ENCODE measurements around the gene RUBCN. TPM values are rescaled to one million over a fixed set of nuclear protein-coding genes. Genes with fewer than 3 reads are reported as not detected.
A peak's percentile ranks its signal among the peaks of the same experiment; 100 is the strongest.
"Not testable (repeated sequence)": the region's sequence is repeated elsewhere in the genome, so short reads cannot be mapped to it uniquely, and the experiment has no call there.

Gene RUBCN
- polyA plus RNA-seq, 1 donor (not counting 4 experiments of a cell fraction or from before 2014, with no cell fraction given) = 8.9 TPM

DNA sequence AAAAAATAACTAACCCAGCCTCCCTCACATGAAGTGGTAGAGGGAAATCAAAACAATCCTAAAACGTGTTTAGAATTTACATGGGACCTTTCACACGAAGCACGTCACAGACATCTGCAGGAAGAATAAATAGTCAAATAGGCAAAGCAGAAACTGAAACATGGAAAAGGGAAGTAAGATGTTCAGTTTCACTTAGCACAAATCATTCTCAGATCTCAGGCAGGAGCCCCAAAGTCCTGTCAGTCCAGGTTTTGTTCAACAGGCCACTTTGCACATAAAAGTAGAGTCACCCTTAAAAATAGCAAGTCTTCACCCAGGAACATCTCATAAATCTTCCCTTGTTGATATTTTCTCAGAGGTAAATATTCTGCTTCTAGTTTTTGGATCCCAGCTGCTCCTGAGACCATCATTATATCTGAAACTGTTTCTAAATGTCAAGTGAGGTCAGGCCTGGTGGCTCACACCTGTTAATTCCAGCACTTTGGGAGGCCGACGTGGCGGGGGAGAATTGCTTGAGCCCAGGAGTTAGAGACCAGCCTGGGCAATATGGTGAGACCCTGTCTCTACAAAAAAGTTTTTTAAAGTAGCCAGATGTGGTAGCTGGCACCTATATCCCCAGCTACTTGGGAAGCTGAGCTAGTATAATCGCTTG is 1.9 kb downstream of the RUBCN start:
- no peak overlapping the region for H2AFZ ChIP-seq (ENCODE audit: control insufficient read depth, low read length)
- H3K9me1 ChIP-seq (ENCODE audit: control insufficient read depth, extremely low read depth, insufficient read depth, low read length) = no peaks in the 10 kb centered on the region
- TF ChIP-seq EZH2 (IDR thresholded peaks at IDR 0.05; ENCODE audit: low read length) = no peak
- TF ChIP-seq, protein P1, sequence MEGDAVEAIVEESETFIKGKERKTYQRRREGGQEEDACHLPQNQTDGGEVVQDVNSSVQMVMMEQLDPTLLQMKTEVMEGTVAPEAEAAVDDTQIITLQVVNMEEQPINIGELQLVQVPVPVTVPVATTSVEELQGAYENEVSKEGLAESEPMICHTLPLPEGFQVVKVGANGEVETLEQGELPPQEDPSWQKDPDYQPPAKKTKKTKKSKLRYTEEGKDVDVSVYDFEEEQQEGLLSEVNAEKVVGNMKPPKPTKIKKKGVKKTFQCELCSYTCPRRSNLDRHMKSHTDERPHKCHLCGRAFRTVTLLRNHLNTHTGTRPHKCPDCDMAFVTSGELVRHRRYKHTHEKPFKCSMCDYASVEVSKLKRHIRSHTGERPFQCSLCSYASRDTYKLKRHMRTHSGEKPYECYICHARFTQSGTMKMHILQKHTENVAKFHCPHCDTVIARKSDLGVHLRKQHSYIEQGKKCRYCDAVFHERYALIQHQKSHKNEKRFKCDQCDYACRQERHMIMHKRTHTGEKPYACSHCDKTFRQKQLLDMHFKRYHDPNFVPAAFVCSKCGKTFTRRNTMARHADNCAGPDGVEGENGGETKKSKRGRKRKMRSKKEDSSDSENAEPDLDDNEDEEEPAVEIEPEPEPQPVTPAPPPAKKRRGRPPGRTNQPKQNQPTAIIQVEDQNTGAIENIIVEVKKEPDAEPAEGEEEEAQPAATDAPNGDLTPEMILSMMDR (optimal IDR thresholded peaks at IDR 0.05 in 1 of 3, IDR thresholded peaks at IDR 0.05 in 1 of 3, conservative IDR thresholded peaks at IDR 0.05 in 1 of 3; ENCODE audit: extremely low read depth in 1 of 3, insufficient read depth in 2 of 3, low read length in 3 of 3) = no peak
- FAIRE-seq = no peak
- no peak overlapping the region for H3K9ac ChIP-seq (ENCODE audit: control insufficient read depth, extremely low read depth, insufficient read depth, low read length)
- no peak overlapping the region for H3K27ac ChIP-seq (ENCODE audit: control insufficient read depth, insufficient read depth, low read length)
- no peaks in the 10 kb centered on the region for H3K27me3 ChIP-seq (ENCODE audit: control insufficient read depth, extremely low read depth, insufficient read depth, low read length)
- no peaks in the 10 kb centered on the region for H4K20me1 ChIP-seq (ENCODE audit: control insufficient read depth, extremely low read depth, insufficient read depth, low read length)
- peak overlapping the region; percentile 10 for H3K4me2 ChIP-seq (ENCODE audit: control insufficient read depth, extremely low read depth, insufficient read depth, low read depth, low read length)
- dilution Hi-C loops (cut with MboI; ENCODE audit: extremely low pct_ligation_motif_present, low sequenced_read_pairs) = no loop called here
- H3K79me2 ChIP-seq (ENCODE audit: control insufficient read depth, insufficient read depth, low read length) = peaks cover 42% of the 10 kb centered on the region
- H3K4me3 ChIP-seq (ENCODE audit: control insufficient read depth in 2 of 3, extremely low read depth in 1 of 3, insufficient read depth in 2 of 3, low read depth in 1 of 3, low read length in 3 of 3) = no peak overlapping the region
- peaks cover 0 to 6% of the 10 kb centered on the region in 2 experiments for H3K36me3 ChIP-seq (ENCODE audit: control insufficient read depth in 2 of 2, extremely low read depth in 1 of 2, insufficient read depth in 2 of 2, low read length in 2 of 2)
- H3K4me1 ChIP-seq (ENCODE audit: control insufficient read depth, extremely low read depth, insufficient read depth, low read length) = peaks cover 28% of the 10 kb centered on the region
- DNase-seq (ENCODE audit: low read depth, low spot score) = no peak
- no peaks in the 10 kb centered on the region for H3K9me3 ChIP-seq (ENCODE audit: control insufficient read depth, low read depth, low read length)

DNA sequence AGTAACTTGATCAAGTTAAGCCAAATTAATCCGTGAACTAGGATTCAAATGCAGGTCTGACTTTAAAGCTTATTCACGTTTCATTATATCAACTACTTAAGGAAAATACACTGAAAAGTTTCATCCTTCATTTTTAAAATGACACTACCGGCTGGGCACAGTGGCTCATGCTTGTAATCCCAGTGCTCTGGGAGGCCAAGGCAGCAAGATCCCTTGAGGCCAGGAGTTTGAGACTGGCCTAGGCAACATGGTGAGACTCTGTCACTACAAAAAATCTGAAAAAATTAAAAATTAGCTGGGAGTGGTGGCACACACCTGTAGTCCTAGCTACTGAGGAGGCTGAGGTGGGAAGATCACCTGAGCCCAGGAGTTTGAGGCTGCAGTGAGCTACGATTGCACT is 3.7 kb downstream of the RUBCN start:
- Histone ChIP-seq H2AFZ (ENCODE audit: control insufficient read depth, low read length) (no peak overlapping the region), H3K4me3 (ENCODE audit: control insufficient read depth in 2 of 3, extremely low read depth in 1 of 3, insufficient read depth in 2 of 3, low read depth in 1 of 3, low read length in 3 of 3) (no peak overlapping the region), H3K79me2 (ENCODE audit: control insufficient read depth, insufficient read depth, low read length) (peaks cover 53% of the 10 kb centered on the region), H3K9me1 (ENCODE audit: control insufficient read depth, extremely low read depth, insufficient read depth, low read length) (no peaks in the 10 kb centered on the region), H3K4me1 (ENCODE audit: control insufficient read depth, extremely low read depth, insufficient read depth, low read length) (peaks cover 30% of the 10 kb centered on the region), H3K36me3 (ENCODE audit: control insufficient read depth in 2 of 2, extremely low read depth in 1 of 2, insufficient read depth in 2 of 2, low read length in 2 of 2) (peaks cover 0 to 6% of the 10 kb centered on the region in 2 experiments), H4K20me1 (ENCODE audit: control insufficient read depth, extremely low read depth, insufficient read depth, low read length) (no peaks in the 10 kb centered on the region), H3K27ac (ENCODE audit: control insufficient read depth, insufficient read depth, low read length) (no peak overlapping the region), H3K9ac (ENCODE audit: control insufficient read depth, extremely low read depth, insufficient read depth, low read length) (no peak overlapping the region), H3K4me2 (ENCODE audit: control insufficient read depth, extremely low read depth, insufficient read depth, low read depth, low read length) (no peak overlapping the region), H3K27me3 (ENCODE audit: control insufficient read depth, extremely low read depth, insufficient read depth, low read length) (no peaks in the 10 kb centered on the region), H3K9me3 (ENCODE audit: control insufficient read depth, low read depth, low read length) (no peaks in the 10 kb centered on the region)
- DNase-seq (ENCODE audit: low read depth, low spot score) = no peak
- no peak for FAIRE-seq
- no peak for TF ChIP-seq EZH2 (IDR thresholded peaks at IDR 0.05; ENCODE audit: low read length)
- TF ChIP-seq, protein P1 (optimal IDR thresholded peaks at IDR 0.05 in 1 of 3, IDR thresholded peaks at IDR 0.05 in 1 of 3, conservative IDR thresholded peaks at IDR 0.05 in 1 of 3; ENCODE audit: extremely low read depth in 1 of 3, insufficient read depth in 2 of 3, low read length in 3 of 3) = no peak
- dilution Hi-C loops (cut with MboI; ENCODE audit: extremely low pct_ligation_motif_present, low sequenced_read_pairs) = no loop called here

DNA sequence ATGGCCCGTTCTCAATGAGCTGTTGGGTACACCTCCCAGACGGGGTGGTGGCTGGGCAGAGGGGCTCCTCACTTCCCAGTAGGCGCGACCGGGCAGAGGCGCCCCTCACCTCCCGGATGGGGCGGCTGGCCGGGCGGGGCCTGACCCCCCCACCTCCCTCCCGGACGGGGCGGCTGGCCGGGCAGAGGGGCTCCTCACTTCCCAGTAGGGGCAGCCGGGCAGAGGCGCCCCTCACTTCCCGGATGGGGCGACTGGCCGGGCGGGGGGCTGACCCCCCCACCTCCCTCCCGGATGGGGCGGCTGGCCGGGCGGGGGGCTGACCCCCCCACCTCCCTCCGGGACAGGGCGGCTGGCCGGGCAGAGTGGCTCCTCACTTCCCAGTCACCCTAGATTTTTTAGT is 5.2 kb downstream of the RUBCN start:
- H3K9ac ChIP-seq (ENCODE audit: control insufficient read depth, extremely low read depth, insufficient read depth, low read length); H3K4me2 ChIP-seq (ENCODE audit: control insufficient read depth, extremely low read depth, insufficient read depth, low read depth, low read length); FAIRE-seq; H3K4me3 ChIP-seq (ENCODE audit: control insufficient read depth in 2 of 3, extremely low read depth in 1 of 3, insufficient read depth in 2 of 3, low read depth in 1 of 3, low read length in 3 of 3); dilution Hi-C loops (cut with MboI; ENCODE audit: extremely low pct_ligation_motif_present, low sequenced_read_pairs); H3K27me3 ChIP-seq (ENCODE audit: control insufficient read depth, extremely low read depth, insufficient read depth, low read length); H4K20me1 ChIP-seq (ENCODE audit: control insufficient read depth, extremely low read depth, insufficient read depth, low read length); H3K9me3 ChIP-seq (ENCODE audit: control insufficient read depth, low read depth, low read length); H3K36me3 ChIP-seq (ENCODE audit: control insufficient read depth in 2 of 2, extremely low read depth in 1 of 2, insufficient read depth in 2 of 2, low read length in 2 of 2); H3K9me1 ChIP-seq (ENCODE audit: control insufficient read depth, extremely low read depth, insufficient read depth, low read length); H2AFZ ChIP-seq (ENCODE audit: control insufficient read depth, low read length); H3K27ac ChIP-seq (ENCODE audit: control insufficient read depth, insufficient read depth, low read length); DNase-seq (ENCODE audit: low read depth, low spot score): not testable (repeated sequence)
- H3K4me1 ChIP-seq (ENCODE audit: control insufficient read depth, extremely low read depth, insufficient read depth, low read length) = peaks cover 20% of the 10 kb centered on the region
- peaks cover 62% of the 10 kb centered on the region for H3K79me2 ChIP-seq (ENCODE audit: control insufficient read depth, insufficient read depth, low read length)

DNA sequence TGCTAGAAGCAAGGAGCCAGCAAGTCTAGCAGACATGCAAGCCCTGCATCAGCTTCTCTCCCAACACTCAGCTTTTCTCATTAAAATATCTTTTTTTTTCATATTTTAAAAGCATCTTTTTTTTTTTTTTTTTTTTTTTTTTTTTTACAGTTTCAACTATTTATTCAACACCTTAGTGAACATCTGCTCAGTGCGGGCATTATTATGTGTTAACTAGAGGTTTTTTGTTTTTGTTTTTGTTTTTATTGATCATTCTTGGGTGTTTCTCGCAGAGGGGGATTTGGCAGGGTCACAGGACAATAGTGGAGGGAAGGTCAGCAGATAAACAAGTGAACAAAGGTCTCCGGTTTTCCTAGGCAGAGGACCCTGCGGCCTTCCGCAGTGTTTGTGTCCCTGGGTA is 5.9 kb downstream of the RUBCN start:
- H4K20me1 ChIP-seq (ENCODE audit: control insufficient read depth, extremely low read depth, insufficient read depth, low read length); H3K27me3 ChIP-seq (ENCODE audit: control insufficient read depth, extremely low read depth, insufficient read depth, low read length); H2AFZ ChIP-seq (ENCODE audit: control insufficient read depth, low read length); DNase-seq (ENCODE audit: low read depth, low spot score); H3K9me3 ChIP-seq (ENCODE audit: control insufficient read depth, low read depth, low read length); FAIRE-seq; H3K36me3 ChIP-seq (ENCODE audit: control insufficient read depth in 2 of 2, extremely low read depth in 1 of 2, insufficient read depth in 2 of 2, low read length in 2 of 2); H3K4me2 ChIP-seq (ENCODE audit: control insufficient read depth, extremely low read depth, insufficient read depth, low read depth, low read length); dilution Hi-C loops (cut with MboI; ENCODE audit: extremely low pct_ligation_motif_present, low sequenced_read_pairs); H3K4me3 ChIP-seq (ENCODE audit: control insufficient read depth in 2 of 3, extremely low read depth in 1 of 3, insufficient read depth in 2 of 3, low read depth in 1 of 3, low read length in 3 of 3); H3K9me1 ChIP-seq (ENCODE audit: control insufficient read depth, extremely low read depth, insufficient read depth, low read length): not testable (repeated sequence)
- peak overlapping the region; percentile 50 for H3K9ac ChIP-seq (ENCODE audit: control insufficient read depth, extremely low read depth, insufficient read depth, low read length)
- peaks cover 58% of the 10 kb centered on the region for H3K79me2 ChIP-seq (ENCODE audit: control insufficient read depth, insufficient read depth, low read length)
- H3K27ac ChIP-seq (ENCODE audit: control insufficient read depth, insufficient read depth, low read length) = peak overlapping the region; percentile 80
- H3K4me1 ChIP-seq (ENCODE audit: control insufficient read depth, extremely low read depth, insufficient read depth, low read length) = peaks cover 18% of the 10 kb centered on the region
